Subcutaneous adipose tissue (tissue), 4 donors: ENCODE data around the gene NCR3LG1. TPM values are rescaled to one million over a fixed set of nuclear protein-coding genes. Genes with fewer than 3 reads are reported as not detected.

Experiments used
- total RNA-seq, 4 donors: library from RNA; depleted of rRNA; stranded (reverse); fragments of >200 nt; gene quantifications; one replicate each; pipeline ENCODE4 v1.1.0, GENCODE V29; 2016
- TF ChIP-seq, protein P1 (sequence below): fragments of 450-650 bp; IDR thresholded peaks from one replicate; pipeline ENCODE4 v1.5.1; 2016; ENCODE audit warnings: low read depth, mild to moderate bottlenecking, control low read depth, antibody characterized with exemption, moderate library complexity

NCR3LG1 gene
- total RNA-seq, 4 donors from 2014 or later: 1.3 to 3.1 (median 2.8) TPM

DNA sequence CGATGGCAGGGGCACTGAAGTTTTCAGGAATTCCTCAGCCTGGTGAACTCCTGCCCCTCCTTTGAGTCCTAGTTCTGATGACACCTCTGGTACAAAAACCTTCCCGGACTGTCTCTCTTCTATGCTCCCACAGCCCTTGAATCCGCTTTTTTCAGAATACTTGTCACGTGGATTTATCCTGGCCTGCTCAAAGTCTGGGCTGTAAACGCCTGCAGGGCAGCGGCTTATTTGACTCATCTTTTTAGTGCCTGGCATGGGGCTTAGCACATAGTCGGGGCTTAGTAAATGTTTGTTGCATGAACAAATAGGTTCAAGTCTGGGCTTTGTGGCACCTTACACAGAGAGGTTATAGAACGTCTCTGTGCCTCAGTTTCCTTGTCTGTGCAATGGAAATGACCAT lies 50.2 kb downstream of the NCR3LG1 start:
- TF ChIP-seq, protein P1, sequence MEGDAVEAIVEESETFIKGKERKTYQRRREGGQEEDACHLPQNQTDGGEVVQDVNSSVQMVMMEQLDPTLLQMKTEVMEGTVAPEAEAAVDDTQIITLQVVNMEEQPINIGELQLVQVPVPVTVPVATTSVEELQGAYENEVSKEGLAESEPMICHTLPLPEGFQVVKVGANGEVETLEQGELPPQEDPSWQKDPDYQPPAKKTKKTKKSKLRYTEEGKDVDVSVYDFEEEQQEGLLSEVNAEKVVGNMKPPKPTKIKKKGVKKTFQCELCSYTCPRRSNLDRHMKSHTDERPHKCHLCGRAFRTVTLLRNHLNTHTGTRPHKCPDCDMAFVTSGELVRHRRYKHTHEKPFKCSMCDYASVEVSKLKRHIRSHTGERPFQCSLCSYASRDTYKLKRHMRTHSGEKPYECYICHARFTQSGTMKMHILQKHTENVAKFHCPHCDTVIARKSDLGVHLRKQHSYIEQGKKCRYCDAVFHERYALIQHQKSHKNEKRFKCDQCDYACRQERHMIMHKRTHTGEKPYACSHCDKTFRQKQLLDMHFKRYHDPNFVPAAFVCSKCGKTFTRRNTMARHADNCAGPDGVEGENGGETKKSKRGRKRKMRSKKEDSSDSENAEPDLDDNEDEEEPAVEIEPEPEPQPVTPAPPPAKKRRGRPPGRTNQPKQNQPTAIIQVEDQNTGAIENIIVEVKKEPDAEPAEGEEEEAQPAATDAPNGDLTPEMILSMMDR: no peak

DNA sequence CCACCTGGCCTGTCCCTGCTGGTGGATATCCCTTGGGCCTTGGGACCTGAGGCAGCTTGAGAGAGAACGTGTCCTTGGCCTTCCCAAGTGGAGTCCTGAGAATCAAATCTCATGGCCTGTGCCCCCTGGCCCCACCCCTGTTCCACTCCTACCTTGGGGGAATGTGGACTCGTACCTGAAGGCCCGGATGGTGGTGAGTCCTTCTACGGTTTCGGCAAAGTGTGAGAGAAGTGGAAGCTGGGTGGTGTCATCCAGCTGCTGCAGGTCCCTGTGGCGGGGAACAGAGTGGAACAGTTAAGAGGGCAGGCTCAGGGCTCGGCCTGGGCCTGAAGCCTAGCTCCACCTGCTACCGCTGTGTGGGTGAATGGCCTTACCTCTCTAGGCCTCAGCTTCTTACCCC lies 50.9 kb downstream of the NCR3LG1 start:
- TF ChIP-seq, protein P1: no peak

DNA sequence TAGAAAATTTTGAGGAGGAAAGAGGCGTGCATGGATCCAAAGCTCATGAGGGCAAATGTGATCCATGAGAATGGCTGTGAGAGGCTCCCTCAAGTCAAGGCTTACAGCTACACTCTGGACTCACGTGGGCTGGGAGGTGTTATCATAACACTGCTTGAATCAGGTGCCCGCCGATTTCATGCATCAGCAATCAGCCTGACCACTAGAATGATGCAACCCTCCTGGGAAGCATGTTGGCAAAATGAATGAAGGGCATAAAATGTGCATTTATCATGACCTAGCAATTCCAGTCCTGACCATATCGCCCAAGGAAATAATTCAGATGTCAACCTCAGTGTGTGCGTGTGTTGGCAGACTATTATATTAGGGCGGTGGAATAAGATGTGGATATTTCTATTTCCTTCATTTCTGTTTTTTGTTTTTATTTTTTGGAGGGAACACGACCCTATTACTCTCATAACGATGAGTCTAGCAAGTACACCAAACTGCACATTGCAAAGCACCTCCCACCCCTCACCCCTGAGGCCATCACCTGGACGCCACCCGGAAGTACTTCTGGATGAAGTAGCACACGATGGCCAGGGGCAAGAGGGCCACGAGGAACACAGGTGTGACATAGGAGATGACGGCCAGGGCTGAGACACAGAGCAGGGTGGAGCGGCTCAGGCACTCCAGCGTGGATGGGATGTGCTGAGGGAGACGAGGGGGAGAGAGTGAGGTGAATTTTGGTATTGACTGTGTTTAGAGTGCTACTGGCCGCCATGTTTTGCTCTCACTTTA lies 52.6 kb downstream of the NCR3LG1 start:
- TF ChIP-seq, protein P1: no peak

DNA sequence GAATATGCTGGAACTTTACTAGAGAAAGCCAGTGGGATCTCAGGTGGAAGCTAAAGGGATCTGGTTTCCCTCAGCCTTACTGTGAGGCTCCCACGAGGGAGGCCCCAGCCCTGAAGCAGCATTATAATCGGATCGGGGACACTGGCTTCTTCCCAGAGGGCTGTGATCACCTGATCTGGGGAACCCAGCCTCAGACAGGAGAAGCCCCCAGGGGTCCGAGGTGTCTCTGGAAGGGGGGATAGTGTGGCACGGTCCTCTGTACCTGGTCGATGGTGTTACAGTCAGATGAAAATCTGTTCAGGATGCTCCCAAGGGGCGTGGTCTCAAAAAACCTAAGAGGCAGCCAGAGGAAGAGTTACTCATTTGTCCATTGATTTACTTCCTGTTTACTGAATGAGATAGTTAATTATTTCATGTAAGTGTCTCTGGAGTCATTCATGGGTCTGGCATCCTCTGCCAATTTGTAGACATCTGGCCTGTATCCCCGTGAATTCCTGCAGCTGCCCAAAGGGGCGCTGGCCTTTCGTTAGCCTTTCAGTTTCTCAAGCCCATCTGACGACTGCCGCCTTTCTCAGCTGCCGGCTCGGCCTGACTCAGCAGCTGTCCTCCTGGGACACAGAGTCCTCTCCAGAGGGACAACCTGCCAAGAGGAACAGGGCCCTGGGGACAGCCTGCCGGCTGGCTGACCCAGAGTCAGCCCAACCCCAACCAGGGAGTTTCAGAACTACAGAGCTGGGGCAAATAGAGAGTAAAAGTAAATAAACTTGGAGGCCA lies 53.8 kb downstream of the NCR3LG1 start:
- TF ChIP-seq, protein P1: no peak

DNA sequence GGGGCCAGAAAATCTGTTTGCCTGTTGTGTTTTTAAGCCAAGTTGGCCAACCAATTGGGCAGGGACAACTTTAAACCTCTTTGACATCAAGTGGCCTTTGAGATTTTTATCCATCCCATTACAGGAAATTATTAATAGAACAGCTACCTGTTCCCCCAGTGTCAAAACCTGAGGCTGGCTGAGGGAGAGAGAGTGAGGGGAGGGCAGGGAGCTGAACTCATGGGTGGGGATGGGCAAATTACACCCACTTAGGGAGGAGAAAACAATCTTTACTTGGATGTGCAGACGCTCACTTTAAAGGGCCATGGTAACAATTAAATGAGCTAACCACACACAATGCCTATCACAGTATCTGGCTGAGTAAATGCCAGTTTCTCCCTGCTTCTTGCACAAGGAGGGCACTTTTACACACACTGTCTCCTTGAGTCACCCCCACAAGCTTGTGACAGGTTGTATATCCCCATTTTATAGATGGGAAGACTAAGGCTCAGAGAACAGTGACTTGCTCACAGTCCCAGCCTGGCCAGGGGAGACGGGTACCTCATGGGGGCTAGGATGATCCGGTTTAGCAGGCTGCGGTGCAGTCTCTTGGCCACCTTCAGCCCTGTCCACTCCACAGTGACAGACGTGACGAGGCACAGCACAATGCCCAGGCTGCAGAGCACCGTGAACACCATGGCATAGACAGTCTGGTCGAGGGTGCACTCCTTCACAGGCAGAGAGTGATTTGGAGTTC lies 54.6 kb downstream of the NCR3LG1 start:
- TF ChIP-seq, protein P1: no peak

DNA sequence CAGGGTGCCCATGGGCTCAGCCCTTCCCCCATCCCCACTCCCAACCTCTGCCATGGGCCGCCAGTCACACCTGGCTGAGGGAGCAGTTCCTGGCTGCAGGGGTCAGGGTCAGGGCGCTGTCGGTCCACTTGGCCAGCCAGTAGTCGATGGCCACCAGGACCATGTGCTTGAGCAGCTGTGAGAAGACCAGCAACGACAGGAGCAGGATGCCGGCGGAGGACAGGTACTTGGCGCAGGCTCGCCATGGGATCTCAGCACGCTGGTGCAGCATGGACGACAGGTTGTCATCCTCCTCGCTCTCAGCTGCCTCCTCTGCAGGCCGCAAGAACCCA lies 55.2 kb downstream of the NCR3LG1 start:
- TF ChIP-seq, protein P1: no peak

DNA sequence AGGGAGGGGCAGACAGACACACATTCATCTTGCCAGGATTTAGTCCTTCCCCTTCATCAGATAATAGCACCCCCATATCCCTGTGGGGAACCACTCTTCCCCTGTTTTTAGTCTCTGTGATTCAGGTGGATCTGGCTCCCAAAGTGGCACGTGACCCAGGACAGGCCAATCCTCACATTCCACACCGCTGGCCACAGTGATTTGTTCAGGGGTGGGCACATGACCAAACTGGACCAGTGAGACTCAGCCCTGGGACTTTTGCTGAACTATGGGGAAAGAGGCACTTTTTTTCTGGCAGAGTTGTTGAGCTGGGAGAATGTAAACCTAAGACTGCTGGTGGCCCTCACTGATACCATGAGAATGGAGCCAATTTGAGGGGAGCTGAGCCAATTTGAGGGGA lies 56.0 kb downstream of the NCR3LG1 start:
- TF ChIP-seq, protein P1: no peak
